Measurements from ENCODE around the gene AEN.
A peak's percentile ranks its signal among the peaks of the same experiment; 100 is the strongest.

AEN gene

GRCh38 chr15:88646088-88646405 lies 24.9 kb downstream of the AEN start:
- TF ChIP-seq POLR2A (IDR thresholded peaks at IDR 0.05; ENCODE audit: low read depth, low read length) = no peak
- DNase-seq (ENCODE audit: insufficient read length, low spot score) (no peak), FAIRE-seq (no peak)

- FAIRE-seq = no peak
- no peak for TF ChIP-seq POLR2A (IDR thresholded peaks at IDR 0.05; ENCODE audit: low read depth, low read length)
- no peak for DNase-seq (ENCODE audit: insufficient read length, low spot score)
Measured at GRCh38 chr15:88646951-88647350, 25.8 kb downstream of the AEN start.

- TF ChIP-seq POLR2A (IDR thresholded peaks at IDR 0.05; ENCODE audit: low read depth, low read length) = no peak
- FAIRE-seq (no peak), DNase-seq (ENCODE audit: insufficient read length, low spot score) (no peak)
Measured at GRCh38 chr15:88647351-88648105, 26.4 kb downstream of the AEN start.

GRCh38 chr15:88648357-88649214 lies 27.4 kb downstream of the AEN start:
- DNase-seq (ENCODE audit: insufficient read length, low spot score) = no peak
- FAIRE-seq = no peak
- no peak for TF ChIP-seq POLR2A (IDR thresholded peaks at IDR 0.05; ENCODE audit: low read depth, low read length)

GRCh38 chr15:88649286-88649733 lies 28.2 kb downstream of the AEN start:
- DNase-seq (ENCODE audit: insufficient read length, low spot score) (peak; percentile 62), FAIRE-seq (no peak)
- TF ChIP-seq POLR2A (IDR thresholded peaks at IDR 0.05; ENCODE audit: low read depth, low read length) = no peak

- no peak for TF ChIP-seq POLR2A (IDR thresholded peaks at IDR 0.05; ENCODE audit: low read depth, low read length)
- no peak for FAIRE-seq
- no peak for DNase-seq (ENCODE audit: insufficient read length, low spot score)
Measured at GRCh38 chr15:88649753-88650551, 28.8 kb downstream of the AEN start.

GRCh38 chr15:88650556-88650955 lies 29.4 kb downstream of the AEN start:
- DNase-seq (ENCODE audit: insufficient read length, low spot score) (no peak), FAIRE-seq (no peak)
- no peak for TF ChIP-seq POLR2A (IDR thresholded peaks at IDR 0.05; ENCODE audit: low read depth, low read length)

- FAIRE-seq = no peak
- no peak for TF ChIP-seq POLR2A (IDR thresholded peaks at IDR 0.05; ENCODE audit: low read depth, low read length)
- no peak for DNase-seq (ENCODE audit: insufficient read length, low spot score)
Measured at GRCh38 chr15:88651136-88651732, 30.1 kb downstream of the AEN start.

GRCh38 chr15:88651971-88652370 lies 30.8 kb downstream of the AEN start:
- TF ChIP-seq POLR2A (IDR thresholded peaks at IDR 0.05; ENCODE audit: low read depth, low read length) = no peak
- DNase-seq (ENCODE audit: insufficient read length, low spot score) = no peak
- no peak for FAIRE-seq

GRCh38 chr15:88652456-88653199 lies 31.5 kb downstream of the AEN start:
- no peak for TF ChIP-seq POLR2A (IDR thresholded peaks at IDR 0.05; ENCODE audit: low read depth, low read length)
- FAIRE-seq (no peak), DNase-seq (ENCODE audit: insufficient read length, low spot score) (no peak)

GRCh38 chr15:88653200-88654064 lies 32.3 kb downstream of the AEN start:
- no peak for TF ChIP-seq POLR2A (IDR thresholded peaks at IDR 0.05; ENCODE audit: low read depth, low read length)
- FAIRE-seq (no peak), DNase-seq (ENCODE audit: insufficient read length, low spot score) (no peak)

GRCh38 chr15:88654430-88655102 lies 33.4 kb downstream of the AEN start:
- DNase-seq (ENCODE audit: insufficient read length, low spot score) (no peak), FAIRE-seq (no peak)
- TF ChIP-seq POLR2A (IDR thresholded peaks at IDR 0.05; ENCODE audit: low read depth, low read length) = no peak
